GM21737 (cell line): ENCODE data around the gene CFAP57.
"Not testable (repeated sequence)": the region's sequence is repeated elsewhere in the genome, so short reads cannot be mapped to it uniquely, and the experiment has no call there.

Experiments
- ATAC-seq: cut with Tn5 transposase; IDR thresholded peaks from one replicate; pipeline ENCODE4 v1.9.1; 2021; ENCODE audit warnings: mild to moderate bottlenecking, moderate library complexity; ENCODE audit not compliant: unreplicated experiment

CFAP57 gene

DNA sequence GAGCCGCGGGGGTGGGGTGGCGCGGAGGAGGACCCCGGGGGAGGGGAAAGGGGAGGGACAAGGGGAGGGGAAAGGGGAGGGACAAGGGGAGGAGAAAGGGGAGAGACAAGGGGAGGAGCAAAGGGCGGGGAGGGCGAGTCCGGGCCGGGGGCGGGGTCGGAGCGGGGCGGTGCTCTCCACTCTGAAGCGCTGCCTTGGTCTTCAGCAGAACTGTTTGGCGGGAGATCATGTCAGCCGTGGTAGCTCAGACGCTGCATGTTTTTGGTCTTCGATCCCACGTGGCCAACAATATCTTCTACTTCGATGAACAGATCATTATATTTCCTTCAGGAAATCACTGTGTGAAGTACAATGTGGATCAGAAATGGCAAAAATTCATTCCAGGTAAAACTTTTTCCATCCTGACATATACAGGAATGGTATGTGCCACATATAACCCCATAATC is 420 bp downstream of the CFAP57 start:
- ATAC-seq: peak; percentile 49

DNA sequence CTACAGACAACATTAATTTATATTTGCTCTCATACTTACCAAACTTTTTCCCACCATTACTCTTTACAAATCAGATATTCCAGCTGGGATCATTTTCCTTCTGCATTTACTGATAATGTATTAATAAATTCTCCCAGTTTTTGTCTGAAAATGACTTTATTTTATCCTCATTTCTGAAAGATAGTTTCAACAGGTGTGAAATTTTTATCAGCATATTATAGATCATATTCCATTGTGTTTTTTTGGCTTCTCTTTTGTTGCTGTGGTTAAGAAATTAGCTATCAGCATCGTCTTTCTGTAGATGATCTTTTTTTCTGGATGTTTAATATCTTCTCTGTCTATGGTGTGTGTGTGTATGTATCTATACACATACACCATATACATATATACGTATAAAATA is 2.7 kb downstream of the CFAP57 start:
- no peak for ATAC-seq

DNA sequence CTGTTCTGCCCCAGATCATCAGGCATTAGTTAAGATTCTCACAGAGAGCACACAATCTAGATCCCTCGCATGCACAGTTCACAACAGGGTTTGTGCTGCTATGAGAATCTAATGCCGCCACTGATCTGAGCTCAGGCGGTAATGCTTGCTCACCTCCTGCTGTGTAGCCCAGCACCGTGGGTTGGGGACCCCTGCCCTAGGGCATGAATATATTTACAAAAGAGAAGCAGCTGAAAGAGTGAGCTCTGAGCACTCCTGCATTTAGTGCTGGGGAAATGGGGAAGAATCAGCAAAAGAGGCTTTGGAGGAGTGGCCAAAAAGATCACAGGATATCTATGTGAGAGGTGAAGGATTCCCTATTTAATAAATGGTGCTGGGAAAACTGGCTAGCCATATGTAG is 5.6 kb downstream of the CFAP57 start:
- no peak for ATAC-seq

DNA sequence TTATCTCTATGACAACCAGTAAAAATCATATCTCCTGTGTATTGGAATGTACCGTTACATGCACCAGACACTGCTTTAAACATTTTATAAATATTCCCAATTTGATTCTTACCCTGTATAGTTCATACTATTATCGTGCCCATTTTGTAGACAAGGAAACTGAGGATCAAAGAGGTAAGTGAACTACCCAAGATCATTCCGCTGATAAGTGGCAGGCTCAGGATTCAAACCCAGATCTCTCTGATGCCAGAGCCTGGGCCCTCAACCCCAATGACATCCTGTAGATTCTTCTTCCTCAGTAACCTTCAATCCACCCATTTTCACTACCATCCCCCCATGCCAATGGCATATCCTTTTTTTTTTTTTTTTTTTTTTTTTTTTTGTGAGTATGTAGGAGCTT is 12.3 kb downstream of the CFAP57 start:
- ATAC-seq: no peak

DNA sequence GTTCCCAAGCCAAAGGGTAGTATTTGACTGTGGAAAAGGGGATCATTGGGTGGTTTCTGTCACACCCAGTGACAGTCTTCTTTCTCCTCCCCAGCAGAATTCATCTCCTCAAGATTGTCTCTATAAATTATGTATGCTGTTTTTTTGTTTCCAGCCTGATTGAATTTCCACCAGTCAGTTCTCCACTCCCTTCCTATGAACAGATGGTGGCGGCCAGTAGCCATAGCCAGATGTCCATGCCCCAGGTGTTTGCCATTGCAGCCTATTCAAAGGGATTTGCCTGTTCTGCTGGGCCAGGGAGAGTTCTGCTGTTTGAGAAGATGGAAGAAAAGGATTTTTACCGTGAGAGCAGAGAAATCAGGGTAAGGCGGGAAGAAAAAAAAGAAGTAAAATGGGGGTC is 12.9 kb downstream of the CFAP57 start:
- ATAC-seq: no peak

DNA sequence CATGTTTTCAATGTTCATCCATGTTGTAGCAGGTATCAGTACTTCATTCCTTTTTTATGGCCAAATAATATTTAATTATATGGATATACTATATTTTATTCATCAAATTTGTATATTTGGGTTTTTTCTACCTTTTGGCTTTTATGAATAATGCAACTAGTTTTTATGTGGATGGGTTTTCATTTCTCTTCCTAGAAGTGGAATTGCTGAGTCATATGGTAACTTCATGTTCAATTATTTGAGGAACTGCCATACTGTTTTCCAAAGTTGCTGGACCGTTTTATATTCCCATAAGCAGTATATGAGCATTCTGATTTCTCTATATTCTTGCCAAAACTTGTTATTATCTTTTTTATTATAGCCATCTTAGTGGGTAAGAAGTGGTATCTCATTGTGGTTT is 16.0 kb downstream of the CFAP57 start:
- ATAC-seq: no peak

DNA sequence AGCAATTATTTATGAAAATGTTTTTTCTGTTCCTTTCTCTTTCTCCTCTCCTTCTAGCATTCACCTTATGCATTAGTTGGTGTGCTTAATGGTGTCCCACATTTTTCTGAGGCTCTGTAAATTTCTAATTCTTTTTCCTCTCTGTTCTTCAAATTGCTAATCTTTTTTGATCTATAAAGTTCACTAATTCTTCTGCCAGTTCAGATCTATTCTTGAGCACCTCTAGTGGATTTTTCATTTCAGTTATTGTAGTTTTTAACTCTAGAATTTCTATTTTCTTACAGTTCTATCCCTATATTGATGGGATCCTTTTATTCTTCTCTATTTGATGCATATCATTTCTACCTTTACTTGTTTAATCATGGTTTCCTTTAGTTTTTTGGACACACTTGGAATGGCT is 22.4 kb downstream of the CFAP57 start:
- no peak for ATAC-seq

DNA sequence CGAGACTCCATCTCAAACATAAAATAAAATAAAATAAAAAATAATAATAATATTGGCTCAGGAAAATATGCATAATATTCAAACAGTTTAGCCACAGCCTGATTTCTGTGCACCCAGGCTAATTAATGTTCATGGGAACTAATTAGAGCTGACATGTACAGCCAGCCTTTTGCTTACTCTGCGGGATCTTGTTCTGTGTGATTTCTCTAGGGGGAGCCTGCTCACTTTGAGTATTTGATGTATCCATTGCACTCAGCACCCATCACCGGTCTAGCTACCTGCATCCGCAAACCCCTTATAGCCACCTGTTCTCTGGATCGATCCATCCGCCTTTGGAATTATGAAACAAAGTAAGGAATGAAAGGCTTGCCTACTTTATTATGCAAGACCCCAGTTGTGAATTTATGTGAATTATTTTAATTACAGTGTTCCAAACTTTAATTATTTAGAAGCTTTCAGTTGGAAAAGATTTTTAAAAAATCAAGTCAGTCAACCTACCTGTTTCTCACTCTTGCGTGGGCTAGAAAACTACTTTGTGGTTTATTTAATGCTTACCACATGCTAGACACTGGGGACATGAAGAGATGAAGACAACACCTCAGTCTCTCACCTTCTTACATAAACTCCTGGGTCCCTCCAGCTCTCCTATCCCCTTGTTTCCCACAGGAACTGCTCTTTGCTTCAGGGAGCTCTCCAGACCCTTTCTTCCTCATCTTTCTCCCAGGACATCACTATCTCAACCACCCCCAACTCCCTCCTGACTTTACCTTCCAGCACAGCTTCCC is 25.4 kb downstream of the CFAP57 start:
- no peak for ATAC-seq

DNA sequence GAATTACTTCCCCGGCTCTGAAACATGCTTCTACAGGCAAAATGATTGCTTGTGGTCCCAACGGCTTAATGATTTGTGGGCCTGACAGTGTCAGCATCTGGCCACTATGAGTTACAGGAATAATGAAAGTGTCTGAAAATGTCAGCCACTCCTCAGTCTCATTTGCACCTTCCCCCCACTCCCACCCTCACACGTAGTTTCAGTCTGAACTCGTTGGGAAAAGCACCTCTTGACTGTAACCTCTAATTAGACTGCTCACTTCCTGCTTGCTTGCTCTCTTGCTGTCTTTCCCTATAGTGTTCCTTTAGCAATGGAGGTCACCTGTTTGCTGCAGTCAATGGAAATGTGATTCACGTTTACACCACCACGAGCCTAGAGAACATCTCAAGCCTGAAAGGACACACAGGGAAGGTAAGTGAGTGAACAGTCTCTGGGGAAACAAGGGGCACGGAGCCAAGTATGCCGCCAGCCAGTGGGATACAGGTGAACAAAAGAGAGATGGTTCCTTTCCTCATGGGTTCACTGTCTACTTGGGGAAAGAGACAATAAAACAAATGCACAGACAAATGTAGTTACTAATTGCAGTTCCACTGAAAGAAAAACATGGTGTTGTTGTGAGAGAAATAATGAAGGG is 27.1 kb downstream of the CFAP57 start:
- ATAC-seq: peak; percentile 68

DNA sequence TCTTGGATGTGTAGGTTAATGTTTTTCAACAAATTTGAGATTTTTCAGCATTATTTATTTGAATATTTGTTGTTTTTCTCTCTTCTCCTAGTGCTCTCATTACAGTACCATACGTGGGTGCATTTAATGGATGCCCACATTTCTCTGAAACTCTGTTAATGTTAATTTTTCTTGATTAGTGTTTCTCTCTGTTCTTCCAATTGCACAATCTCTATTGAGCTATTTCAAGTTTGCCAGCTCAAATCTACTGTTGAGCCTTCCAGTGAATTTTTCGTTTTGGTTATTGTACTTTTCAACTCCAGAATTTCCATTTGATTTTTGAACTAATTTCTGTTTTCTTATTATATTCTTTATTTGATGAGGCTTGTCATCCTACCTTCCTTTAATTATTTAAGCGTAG is 31.7 kb downstream of the CFAP57 start:
- ATAC-seq: no peak

DNA sequence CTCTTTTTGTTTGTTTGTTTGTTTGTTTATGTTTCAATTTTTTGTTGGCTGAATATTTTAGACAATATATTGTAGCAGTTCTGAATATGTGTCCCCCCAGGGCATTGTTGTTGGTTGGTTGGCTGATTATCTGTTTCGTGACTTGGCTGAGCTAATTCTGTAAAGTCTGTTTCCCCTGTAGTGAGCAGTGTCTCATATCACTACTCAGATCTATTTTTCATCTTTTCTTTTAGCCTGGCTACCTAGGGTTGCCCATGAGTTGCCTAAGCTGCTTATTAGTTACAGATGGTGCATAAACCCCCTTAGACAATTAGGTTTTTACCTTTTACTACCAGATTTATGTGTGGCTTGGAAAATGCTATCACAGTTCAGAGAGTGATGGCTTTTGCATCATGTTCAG is 32.3 kb downstream of the CFAP57 start:
- no peak for ATAC-seq

DNA sequence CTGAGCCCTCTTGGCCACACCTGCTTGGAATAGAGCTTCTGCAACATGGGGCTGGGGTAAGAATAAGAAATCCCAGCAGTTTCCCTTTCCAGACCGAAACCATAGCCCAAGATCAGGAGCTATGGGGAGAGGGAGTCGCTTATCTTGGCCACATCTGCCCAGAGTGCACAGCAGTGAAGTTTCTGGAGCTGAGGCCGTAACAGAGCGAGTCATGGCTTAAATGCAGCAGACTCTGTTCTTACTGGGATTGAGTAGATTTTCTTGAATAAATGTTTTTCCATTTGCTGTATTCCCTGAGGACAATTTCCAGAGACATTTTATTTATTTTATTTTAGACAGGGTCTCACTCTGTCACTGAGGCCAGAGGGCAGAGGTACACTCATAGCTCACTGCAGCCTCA is 33.5 kb downstream of the CFAP57 start:
- no peak for ATAC-seq

DNA sequence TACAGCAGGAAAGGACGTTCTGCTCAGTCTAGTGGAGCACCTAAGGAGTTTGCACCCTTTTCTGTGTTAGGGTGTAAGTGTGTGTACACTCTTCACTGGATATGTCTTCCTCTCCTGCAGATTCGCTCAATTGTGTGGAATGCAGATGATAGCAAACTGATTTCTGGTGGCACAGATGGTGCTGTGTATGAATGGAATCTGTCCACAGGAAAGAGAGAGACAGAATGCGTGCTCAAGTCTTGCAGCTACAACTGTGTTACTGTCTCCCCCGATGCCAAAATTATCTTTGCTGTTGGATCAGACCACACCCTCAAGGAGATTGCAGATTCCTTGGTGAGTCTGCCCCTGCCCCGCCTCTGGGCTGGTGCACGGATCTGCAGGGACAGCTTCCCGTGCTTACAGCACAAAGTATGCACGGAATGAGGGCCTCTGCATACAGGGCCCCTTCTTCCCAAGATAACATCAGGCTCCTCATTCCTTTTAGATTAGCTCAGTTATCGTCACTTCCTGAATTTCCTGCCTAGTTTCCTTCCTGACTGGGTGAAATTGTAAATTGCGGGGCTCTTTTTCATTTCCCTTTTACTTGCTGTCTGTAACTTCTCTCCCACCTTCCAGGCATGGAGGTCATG is 34.6 kb downstream of the CFAP57 start:
- no peak for ATAC-seq

DNA sequence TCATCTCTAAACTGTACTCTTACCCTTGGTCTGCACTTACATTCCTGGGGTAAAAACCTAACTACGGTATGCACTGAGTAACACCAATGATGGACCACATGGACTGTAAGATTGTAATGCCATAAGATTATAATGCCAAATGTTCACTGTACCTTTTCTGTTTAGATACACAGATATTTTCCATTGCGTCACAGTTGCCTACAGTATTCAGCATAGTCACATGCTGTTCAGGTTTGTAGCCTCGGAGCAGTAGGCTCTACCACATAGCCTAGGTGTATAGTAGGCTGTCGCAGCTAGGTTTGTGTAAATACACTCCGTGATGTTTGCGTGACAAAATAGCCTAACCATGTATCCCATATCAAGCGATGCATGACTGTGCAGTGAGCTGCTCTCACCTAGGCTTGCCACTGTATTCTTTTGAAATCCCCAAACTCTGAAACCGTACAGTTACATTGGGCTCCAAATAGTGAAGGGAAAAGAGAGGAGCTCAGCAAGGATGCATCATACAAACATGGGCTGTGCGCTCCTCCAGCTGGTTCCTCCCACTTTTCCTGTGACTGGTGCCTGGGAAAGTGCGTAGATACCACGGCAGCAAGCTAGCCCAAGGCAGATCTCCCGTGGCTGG is 35.2 kb downstream of the CFAP57 start:
- ATAC-seq: no peak

DNA sequence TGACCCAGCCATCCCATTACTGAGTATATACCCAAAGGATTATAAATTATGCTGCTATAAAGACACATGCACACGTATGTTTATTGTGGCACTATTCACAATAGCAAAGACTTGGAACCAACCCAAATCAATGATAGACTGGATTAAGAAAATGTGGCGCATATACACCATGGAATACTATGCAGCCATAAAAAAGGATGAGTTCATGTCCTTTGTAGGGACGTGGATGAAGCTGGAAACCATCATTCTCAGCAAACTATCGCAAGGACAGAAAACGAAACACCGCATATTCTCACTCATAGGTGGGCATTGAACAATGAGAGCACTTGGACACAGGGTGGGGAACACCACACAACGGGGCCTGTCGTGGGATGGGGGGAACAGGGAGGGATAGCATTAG is 36.1 kb downstream of the CFAP57 start:
- not testable (repeated sequence) for ATAC-seq

DNA sequence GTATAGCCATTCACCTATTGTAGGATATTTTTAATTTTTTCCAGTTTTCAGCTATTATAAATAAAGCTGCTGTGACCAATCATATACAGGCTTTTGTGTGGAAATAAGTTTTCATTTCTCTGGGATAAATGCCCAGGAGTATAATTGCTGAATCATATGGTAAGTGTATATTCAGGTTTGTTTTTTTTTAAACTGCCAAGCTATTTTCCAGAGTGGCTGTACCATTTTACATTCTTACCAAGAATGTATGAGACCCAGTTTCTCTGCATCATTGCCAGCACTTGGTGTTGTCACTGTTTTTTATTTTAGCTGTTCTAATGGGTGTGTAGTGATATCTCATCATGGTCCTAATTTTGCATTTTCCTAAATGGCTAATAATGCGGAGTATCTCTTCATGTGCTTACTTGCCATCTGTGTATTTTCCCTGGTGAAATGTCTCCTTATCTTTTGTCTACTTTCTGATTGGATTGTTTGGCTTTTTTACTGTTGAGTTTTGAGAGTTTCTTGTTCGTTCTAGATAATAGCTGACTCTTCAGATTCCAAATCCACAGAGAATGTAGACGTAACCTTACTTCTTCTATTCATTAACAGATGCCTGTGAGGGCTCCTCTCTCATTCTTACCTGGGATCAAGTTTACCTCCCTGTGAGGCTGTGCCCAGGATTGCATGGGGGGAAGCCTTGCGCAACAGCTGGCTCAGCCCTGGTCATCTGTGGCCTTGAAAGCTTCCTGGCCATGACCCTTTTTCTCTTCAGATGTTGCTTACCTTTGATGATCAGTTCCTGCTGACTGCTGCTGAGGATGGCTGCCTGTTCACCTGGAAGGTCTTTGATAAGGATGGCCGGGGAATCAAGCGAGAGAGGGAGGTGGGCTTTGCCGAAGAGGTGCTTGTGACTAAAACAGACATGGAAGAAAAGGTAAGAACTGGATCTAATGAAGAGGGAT is 42.6 kb downstream of the CFAP57 start:
- ATAC-seq: no peak

DNA sequence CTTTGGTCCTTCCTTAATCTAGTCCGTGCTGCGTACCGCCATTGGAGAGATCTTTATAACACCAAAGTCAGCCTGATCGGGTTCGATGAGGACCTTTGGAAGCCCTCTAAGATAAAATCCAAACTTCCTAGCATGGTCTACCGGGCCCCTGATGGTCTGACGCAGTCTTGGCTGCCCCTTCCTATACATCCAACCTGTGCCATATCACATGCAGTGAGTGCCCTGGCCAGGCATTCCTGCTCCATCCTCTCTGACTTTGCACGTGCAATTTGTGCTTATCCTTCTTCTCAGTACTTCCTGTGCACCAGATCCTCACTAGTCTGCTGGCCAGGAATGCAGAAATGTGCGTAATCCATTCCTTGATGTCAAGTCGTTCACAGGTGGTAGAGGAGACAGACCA is 45.6 kb downstream of the CFAP57 start:
- no peak for ATAC-seq

DNA sequence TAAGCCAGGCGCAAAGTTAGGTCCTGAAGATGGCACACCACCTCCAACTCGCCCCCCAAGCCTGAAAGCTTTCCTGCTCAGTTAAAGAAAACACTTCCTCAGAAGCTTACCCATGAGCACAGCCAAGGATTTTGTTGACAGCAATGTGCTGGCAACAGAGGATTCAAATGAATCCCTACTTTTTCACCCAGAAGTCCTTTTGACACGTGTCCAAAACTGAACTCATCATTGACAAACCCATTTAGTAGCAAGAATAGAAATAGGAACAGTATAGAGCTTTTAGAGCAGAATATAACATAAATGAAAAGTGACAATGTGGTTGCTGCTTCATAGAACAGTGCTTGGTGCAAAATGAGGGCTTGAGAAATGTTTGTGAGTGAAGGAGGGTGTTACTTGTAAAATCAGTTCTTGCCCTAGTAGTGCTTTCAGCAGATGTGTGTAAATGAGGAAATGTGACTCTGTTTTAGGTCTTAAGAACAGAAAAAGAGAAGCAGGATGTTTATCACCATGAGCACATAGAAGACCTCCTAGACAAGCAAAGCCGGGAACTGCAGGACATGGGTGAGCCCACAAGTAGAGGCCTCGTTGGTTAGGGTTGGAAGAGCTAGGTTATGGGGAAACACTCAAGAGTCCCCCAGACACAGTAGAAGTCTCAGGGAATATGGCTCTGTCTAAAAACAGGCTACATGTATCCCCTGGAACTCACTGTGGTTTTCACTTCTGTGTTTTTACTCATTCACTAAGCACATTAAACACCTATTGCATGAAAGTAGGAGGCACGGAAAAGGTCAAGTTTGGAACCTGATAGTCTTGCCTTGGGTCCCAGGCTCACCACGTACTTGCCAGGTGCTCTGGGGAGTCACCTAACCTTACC is 49.0 kb downstream of the CFAP57 start:
- ATAC-seq: peak; percentile 72

DNA sequence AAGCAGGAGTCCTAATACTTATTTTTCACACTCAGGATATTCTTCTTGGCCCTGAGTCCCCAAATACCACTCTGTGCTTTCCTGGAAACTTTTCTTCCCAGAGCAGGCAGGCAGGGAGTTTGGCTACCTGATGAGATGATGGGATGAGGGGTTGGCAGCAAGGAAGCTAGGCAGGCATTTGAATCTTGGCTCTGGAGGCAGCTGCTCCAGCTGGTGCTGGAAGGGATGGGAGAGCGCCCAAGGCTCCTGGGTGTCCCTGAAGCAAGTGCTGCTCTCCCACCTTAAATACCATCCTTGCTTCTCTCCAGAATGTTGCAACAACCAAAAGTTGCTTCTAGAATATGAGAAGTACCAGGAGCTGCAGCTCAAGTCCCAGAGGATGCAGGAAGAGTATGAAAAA is 49.7 kb downstream of the CFAP57 start:
- ATAC-seq: no peak

DNA sequence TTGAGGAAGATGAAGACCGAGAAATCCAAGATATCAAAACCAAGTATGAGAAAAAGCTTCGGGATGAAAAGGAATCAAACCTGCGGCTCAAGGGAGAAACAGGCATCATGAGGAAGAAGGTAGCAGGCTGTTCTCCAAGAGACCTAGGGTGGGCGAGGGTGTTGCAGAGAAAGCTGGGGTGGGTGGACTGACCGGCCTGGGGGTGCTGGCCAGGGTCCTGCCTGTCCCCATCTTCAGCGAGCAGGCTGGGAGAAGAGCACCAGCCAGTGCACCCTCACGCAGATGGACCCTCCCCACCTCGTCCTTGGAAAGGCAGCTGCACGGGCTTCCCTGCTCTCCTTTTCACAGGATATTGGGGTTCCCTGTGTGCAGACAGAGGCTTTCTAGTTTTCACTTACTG is 50.7 kb downstream of the CFAP57 start:
- no peak for ATAC-seq
